Stomach (tissue), 4 donors: ENCODE results near the gene ATF7.

Experiments used
- EP300 ChIP-seq: sonication (generic); formaldehyde crosslinking; IDR thresholded peaks from one replicate; pipeline ENCODE4 v1.6.1; 2017; ENCODE audit warnings: antibody characterized with exemption
- POLR2A ChIP-seq, 4 donors: fragments of 450-650 bp; IDR thresholded peaks; one replicate each; pipeline ENCODE4 v1.6.1; 2016; ENCODE audit warnings: antibody characterized with exemption in 4 of 4, control low read depth in 2 of 4, mild to moderate bottlenecking in 1 of 4, moderate library complexity in 1 of 4
- TF ChIP-seq, protein P1 (sequence below), 7 experiments: fragments of 450-650 bp in 4 of 7; fragments of 200-600 bp in 3 of 7; sonication (generic) in 3 of 7; IDR thresholded peaks; one replicate each; pipeline ENCODE4 v1.5.1; 2016 to 2019; ENCODE audit warnings: antibody characterized with exemption in 7 of 7, control low read depth in 2 of 7, mild to moderate bottlenecking in 1 of 7

- TF ChIP-seq POLR2A (IDR thresholded peaks at IDR 0.05) (no peak), EP300 (no peak)
- TF ChIP-seq, protein P1, sequence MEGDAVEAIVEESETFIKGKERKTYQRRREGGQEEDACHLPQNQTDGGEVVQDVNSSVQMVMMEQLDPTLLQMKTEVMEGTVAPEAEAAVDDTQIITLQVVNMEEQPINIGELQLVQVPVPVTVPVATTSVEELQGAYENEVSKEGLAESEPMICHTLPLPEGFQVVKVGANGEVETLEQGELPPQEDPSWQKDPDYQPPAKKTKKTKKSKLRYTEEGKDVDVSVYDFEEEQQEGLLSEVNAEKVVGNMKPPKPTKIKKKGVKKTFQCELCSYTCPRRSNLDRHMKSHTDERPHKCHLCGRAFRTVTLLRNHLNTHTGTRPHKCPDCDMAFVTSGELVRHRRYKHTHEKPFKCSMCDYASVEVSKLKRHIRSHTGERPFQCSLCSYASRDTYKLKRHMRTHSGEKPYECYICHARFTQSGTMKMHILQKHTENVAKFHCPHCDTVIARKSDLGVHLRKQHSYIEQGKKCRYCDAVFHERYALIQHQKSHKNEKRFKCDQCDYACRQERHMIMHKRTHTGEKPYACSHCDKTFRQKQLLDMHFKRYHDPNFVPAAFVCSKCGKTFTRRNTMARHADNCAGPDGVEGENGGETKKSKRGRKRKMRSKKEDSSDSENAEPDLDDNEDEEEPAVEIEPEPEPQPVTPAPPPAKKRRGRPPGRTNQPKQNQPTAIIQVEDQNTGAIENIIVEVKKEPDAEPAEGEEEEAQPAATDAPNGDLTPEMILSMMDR (IDR thresholded peaks at IDR 0.05), result no peak
Measured at GRCh38 chr12:53572134-53572758, 53.9 kb downstream of the ATF7 start.
